ENCODE results near the gene CCDC24.
A peak's percentile ranks its signal among the peaks of the same experiment; 100 is the strongest.

CCDC24 gene

GRCh38 chr1:43956234-43956633, 35.2 kb upstream of the CCDC24 start:
- Mint-ChIP-seq H3K27ac (no peak overlapping the region), H3K9me3 (no peaks in the 10 kb centered on the region), H3K4me3 (no peak overlapping the region), H3K27me3 (ENCODE audit: low read depth) (no peaks in the 10 kb centered on the region), H3K4me1 (ENCODE audit: low read depth) (no peaks in the 10 kb centered on the region), H3K36me3 (ENCODE audit: low read depth) (peaks cover 2% of the 10 kb centered on the region)
- DNase-seq (ENCODE audit: low spot score) = no peak

GRCh38 chr1:43957407-43958040, 33.9 kb upstream of the CCDC24 start:
- Mint-ChIP-seq H3K4me1 (ENCODE audit: low read depth) (no peaks in the 10 kb centered on the region), H3K27me3 (ENCODE audit: low read depth) (no peaks in the 10 kb centered on the region), H3K4me3 (no peak overlapping the region), H3K27ac (no peak overlapping the region), H3K36me3 (ENCODE audit: low read depth) (peaks cover 2% of the 10 kb centered on the region), H3K9me3 (no peaks in the 10 kb centered on the region)
- no peak for DNase-seq (ENCODE audit: low spot score)

- Mint-ChIP-seq H3K27ac (no peak overlapping the region), H3K27me3 (ENCODE audit: low read depth) (no peaks in the 10 kb centered on the region), H3K4me3 (no peak overlapping the region), H3K4me1 (ENCODE audit: low read depth) (no peaks in the 10 kb centered on the region), H3K36me3 (ENCODE audit: low read depth) (peaks cover 2% of the 10 kb centered on the region), H3K9me3 (no peaks in the 10 kb centered on the region)
- DNase-seq (ENCODE audit: low spot score) = no peak
Observed at GRCh38 chr1:43958351-43959255, 32.8 kb upstream of the CCDC24 start.

GRCh38 chr1:43960798-43961197, 30.6 kb upstream of the CCDC24 start:
- Mint-ChIP-seq H3K4me1 (ENCODE audit: low read depth) (no peaks in the 10 kb centered on the region), H3K36me3 (ENCODE audit: low read depth) (peaks cover 2% of the 10 kb centered on the region), H3K27me3 (ENCODE audit: low read depth) (no peaks in the 10 kb centered on the region), H3K27ac (no peak overlapping the region), H3K4me3 (no peak overlapping the region), H3K9me3 (no peaks in the 10 kb centered on the region)
- no peak for DNase-seq (ENCODE audit: low spot score)

- H3K4me1 Mint-ChIP-seq (ENCODE audit: low read depth) = no peaks in the 10 kb centered on the region
- H3K36me3 Mint-ChIP-seq (ENCODE audit: low read depth) = peaks cover 2% of the 10 kb centered on the region
- no peaks in the 10 kb centered on the region for H3K9me3 Mint-ChIP-seq
- H3K27ac Mint-ChIP-seq = no peak overlapping the region
- H3K27me3 Mint-ChIP-seq (ENCODE audit: low read depth) = no peaks in the 10 kb centered on the region
- no peak overlapping the region for H3K4me3 Mint-ChIP-seq
- DNase-seq (ENCODE audit: low spot score) = no peak
Observed at GRCh38 chr1:43961692-43962091, 29.7 kb upstream of the CCDC24 start.

GRCh38 chr1:43962324-43962723, 29.1 kb upstream of the CCDC24 start:
- no peaks in the 10 kb centered on the region for H3K9me3 Mint-ChIP-seq
- H3K27me3 Mint-ChIP-seq (ENCODE audit: low read depth) = no peaks in the 10 kb centered on the region
- H3K27ac Mint-ChIP-seq = no peak overlapping the region
- H3K36me3 Mint-ChIP-seq (ENCODE audit: low read depth) = peaks cover 2% of the 10 kb centered on the region
- H3K4me1 Mint-ChIP-seq (ENCODE audit: low read depth) = no peaks in the 10 kb centered on the region
- no peak for DNase-seq (ENCODE audit: low spot score)
- no peak overlapping the region for H3K4me3 Mint-ChIP-seq

GRCh38 chr1:43963006-43963405, 28.4 kb upstream of the CCDC24 start:
- Mint-ChIP-seq H3K27me3 (ENCODE audit: low read depth) (no peaks in the 10 kb centered on the region), H3K9me3 (no peaks in the 10 kb centered on the region), H3K4me3 (no peak overlapping the region), H3K27ac (no peak overlapping the region), H3K36me3 (ENCODE audit: low read depth) (peaks cover 2% of the 10 kb centered on the region), H3K4me1 (ENCODE audit: low read depth) (no peaks in the 10 kb centered on the region)
- no peak for DNase-seq (ENCODE audit: low spot score)

GRCh38 chr1:43963890-43964289, 27.5 kb upstream of the CCDC24 start:
- no peaks in the 10 kb centered on the region for H3K27me3 Mint-ChIP-seq (ENCODE audit: low read depth)
- H3K9me3 Mint-ChIP-seq = no peaks in the 10 kb centered on the region
- H3K4me1 Mint-ChIP-seq (ENCODE audit: low read depth) = no peaks in the 10 kb centered on the region
- no peak for DNase-seq (ENCODE audit: low spot score)
- no peak overlapping the region for H3K27ac Mint-ChIP-seq
- H3K36me3 Mint-ChIP-seq (ENCODE audit: low read depth) = peaks cover 2% of the 10 kb centered on the region
- no peak overlapping the region for H3K4me3 Mint-ChIP-seq

- H3K4me1 Mint-ChIP-seq (ENCODE audit: low read depth) = peaks cover 9% of the 10 kb centered on the region
- peaks cover 6% of the 10 kb centered on the region for H3K36me3 Mint-ChIP-seq (ENCODE audit: low read depth)
- H3K9me3 Mint-ChIP-seq = no peaks in the 10 kb centered on the region
- H3K4me3 Mint-ChIP-seq = no peak overlapping the region
- H3K27me3 Mint-ChIP-seq (ENCODE audit: low read depth) = no peaks in the 10 kb centered on the region
- no peak for DNase-seq (ENCODE audit: low spot score)
- no peak overlapping the region for H3K27ac Mint-ChIP-seq
Observed at GRCh38 chr1:43965316-43965715, 26.1 kb upstream of the CCDC24 start.

GRCh38 chr1:43968348-43968948, 23.0 kb upstream of the CCDC24 start:
- H3K27ac Mint-ChIP-seq = no peak overlapping the region
- peaks cover 18% of the 10 kb centered on the region for H3K36me3 Mint-ChIP-seq (ENCODE audit: low read depth)
- H3K9me3 Mint-ChIP-seq = no peaks in the 10 kb centered on the region
- no peak overlapping the region for H3K4me3 Mint-ChIP-seq
- no peaks in the 10 kb centered on the region for H3K27me3 Mint-ChIP-seq (ENCODE audit: low read depth)
- peaks cover 15% of the 10 kb centered on the region for H3K4me1 Mint-ChIP-seq (ENCODE audit: low read depth)
- no peak for DNase-seq (ENCODE audit: low spot score)

DNA sequence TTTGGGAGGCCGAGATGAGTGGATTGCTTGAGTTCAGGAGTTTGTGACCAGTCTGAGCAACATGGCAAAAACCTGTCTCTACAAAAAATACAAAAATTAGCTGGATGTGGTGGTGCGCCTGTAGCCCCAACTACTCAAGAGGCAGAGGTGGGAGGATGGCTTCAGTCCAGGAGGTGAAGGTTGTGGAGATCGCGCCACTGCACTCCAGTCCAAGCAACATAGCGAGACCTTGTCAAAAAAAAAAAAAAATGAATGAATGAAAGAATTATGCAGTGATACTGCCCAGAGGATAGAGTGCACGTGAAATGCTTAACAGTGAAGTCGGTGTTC, 22.0 kb upstream of the CCDC24 start:
- H3K9me3 Mint-ChIP-seq = no peaks in the 10 kb centered on the region
- H3K4me3 Mint-ChIP-seq = peak overlapping the region; percentile 98
- H3K4me1 Mint-ChIP-seq (ENCODE audit: low read depth) = peaks cover 24% of the 10 kb centered on the region
- no peak for DNase-seq (ENCODE audit: low spot score)
- H3K27ac Mint-ChIP-seq = peak overlapping the region; percentile 86
- H3K36me3 Mint-ChIP-seq (ENCODE audit: low read depth) = peaks cover 20% of the 10 kb centered on the region
- no peaks in the 10 kb centered on the region for H3K27me3 Mint-ChIP-seq (ENCODE audit: low read depth)

DNA sequence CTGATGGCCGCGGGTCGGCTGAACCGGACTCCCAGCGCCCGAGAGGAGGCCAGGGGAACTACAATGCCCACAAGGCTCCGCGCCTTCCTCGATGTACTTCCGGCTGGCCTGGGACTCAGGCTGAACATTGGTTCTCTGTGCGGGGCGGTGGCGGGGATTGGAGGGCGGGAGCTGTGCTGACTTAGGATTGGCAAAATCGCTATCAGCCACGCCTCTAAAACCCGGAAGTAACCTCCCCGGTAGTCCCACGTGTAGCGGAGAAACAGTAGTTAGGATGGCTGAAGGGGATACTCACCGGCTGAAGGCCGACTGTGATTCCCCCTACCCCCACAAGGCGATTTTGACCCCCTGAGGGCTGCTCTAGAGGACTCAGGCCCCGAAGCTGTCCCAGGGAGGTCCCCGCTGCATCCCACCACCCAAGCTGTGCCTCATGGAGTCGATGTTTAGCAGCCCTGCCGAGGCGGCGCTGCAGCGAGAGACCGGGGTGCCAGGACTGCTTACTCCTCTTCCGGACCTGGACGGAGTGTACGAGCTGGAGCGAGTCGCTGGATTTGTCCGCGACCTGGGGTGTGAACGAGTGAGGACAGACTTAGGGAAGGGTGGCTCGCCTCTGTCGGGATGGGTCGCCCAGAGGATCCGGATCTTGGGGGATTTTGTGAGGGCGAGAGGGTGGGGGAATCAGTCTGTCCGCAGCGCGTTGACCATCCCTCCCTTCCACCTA, 21.5 kb upstream of the CCDC24 start, which contains the start of gene DPH2:
TSS of gene DPH2 (plus strand) at position 265 of the 721 bp plus-strand sequence. CDS start at position 431, 166 bp downstream.
- no peaks in the 10 kb centered on the region for H3K9me3 Mint-ChIP-seq
- peak; percentile 89 for DNase-seq (ENCODE audit: low spot score)
- no peaks in the 10 kb centered on the region for H3K27me3 Mint-ChIP-seq (ENCODE audit: low read depth)
- peak within 1 kb of the TSS; percentile 86 for H3K27ac Mint-ChIP-seq
- H3K36me3 Mint-ChIP-seq (ENCODE audit: low read depth) = peaks cover 20% of the 10 kb centered on the region
- peaks cover 24% of the 10 kb centered on the region for H3K4me1 Mint-ChIP-seq (ENCODE audit: low read depth)
- peak within 1 kb of the TSS; percentile 98 for H3K4me3 Mint-ChIP-seq

DNA sequence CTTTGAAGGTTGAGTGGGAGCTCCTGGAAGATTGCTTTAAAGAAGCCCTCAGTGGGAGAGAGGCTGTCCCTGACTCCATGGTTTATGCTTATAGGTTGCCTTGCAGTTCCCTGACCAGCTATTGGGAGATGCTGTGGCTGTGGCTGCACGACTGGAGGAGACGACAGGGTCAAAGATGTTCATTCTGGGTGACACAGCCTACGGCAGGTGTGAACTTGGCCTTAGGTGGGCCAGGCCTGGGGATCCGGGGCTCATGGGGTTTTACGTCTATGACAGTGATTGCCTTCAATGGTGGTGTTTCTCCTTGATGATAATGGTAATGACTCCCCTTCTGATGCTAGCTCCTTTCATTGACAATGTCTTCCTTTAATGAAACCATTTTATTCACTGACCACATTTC, 20.9 kb upstream of the CCDC24 start:
- H3K36me3 Mint-ChIP-seq (ENCODE audit: low read depth) = peaks cover 20% of the 10 kb centered on the region
- peak overlapping the region; percentile 86 for H3K27ac Mint-ChIP-seq
- DNase-seq (ENCODE audit: low spot score) = no peak
- H3K4me1 Mint-ChIP-seq (ENCODE audit: low read depth) = peaks cover 24% of the 10 kb centered on the region
- H3K4me3 Mint-ChIP-seq = peak overlapping the region; percentile 98
- H3K9me3 Mint-ChIP-seq = no peaks in the 10 kb centered on the region
- H3K27me3 Mint-ChIP-seq (ENCODE audit: low read depth) = no peaks in the 10 kb centered on the region

- no peak for DNase-seq (ENCODE audit: low spot score)
- Mint-ChIP-seq H3K9me3 (no peaks in the 10 kb centered on the region), H3K36me3 (ENCODE audit: low read depth) (peaks cover 20% of the 10 kb centered on the region), H3K4me1 (ENCODE audit: low read depth) (peaks cover 27% of the 10 kb centered on the region), H3K27ac (no peak overlapping the region), H3K4me3 (peak overlapping the region; percentile 98), H3K27me3 (ENCODE audit: low read depth) (no peaks in the 10 kb centered on the region)
Observed at GRCh38 chr1:43970911-43971310, 20.5 kb upstream of the CCDC24 start.
